Loucy (cell line): Measurements from ENCODE around the gene SLC6A13.

ENCODE experiments used
- H2AFZ ChIP-seq: fragments of 200-600 bp; sonication (generic); 2 replicates; pipeline ENCODE4 v1.6.0; 2016; ENCODE audit warnings: antibody characterized with exemption, mild to moderate bottlenecking, low read length, moderate library complexity
- H3F3A ChIP-seq: fragments of 200-600 bp; 2 replicates; pipeline ENCODE4 v1.6.0; 2016; ENCODE audit warnings: antibody characterized with exemption, low read depth, mild to moderate bottlenecking
- H3K27me3 ChIP-seq: fragments of 200-600 bp; sonication (generic); 2 replicates; pipeline ENCODE4 v1.6.1; 2014; ENCODE audit warnings: low read length, mild to moderate bottlenecking; ENCODE audit not compliant: insufficient read depth, poor library complexity, severe bottlenecking
- H3K36me3 ChIP-seq: fragments of 200-600 bp; sonication (generic); 2 replicates; pipeline ENCODE4 v1.6.1; 2016; ENCODE audit warnings: low read length; ENCODE audit not compliant: insufficient read depth
- H3K4me1 ChIP-seq: fragments of 200-600 bp; sonication (generic); 2 replicates; pipeline ENCODE4 v1.5.1; 2014; ENCODE audit warnings: low read length, mild to moderate bottlenecking; ENCODE audit not compliant: insufficient read depth, poor library complexity, severe bottlenecking
- H3K4me2 ChIP-seq: fragments of 200-600 bp; sonication (generic); 2 replicates; pipeline ENCODE4 v1.6.0; 2014; ENCODE audit warnings: antibody characterized with exemption, low read length, low read depth, mild to moderate bottlenecking; ENCODE audit not compliant: poor library complexity, severe bottlenecking
- H3K4me3 ChIP-seq: fragments of 200-600 bp; sonication (generic); 2 replicates; pipeline ENCODE4 v1.5.1; 2014; ENCODE audit warnings: low read length, mild to moderate bottlenecking, mixed read lengths; ENCODE audit not compliant: poor library complexity, severe bottlenecking
- H3K79me2 ChIP-seq: fragments of 200-600 bp; sonication (generic); 2 replicates; pipeline ENCODE4 v1.6.1; 2014; ENCODE audit warnings: low read length; ENCODE audit not compliant: insufficient read depth
- H3K9ac ChIP-seq: fragments of 200-600 bp; sonication (generic); 2 replicates; pipeline ENCODE4 v1.6.0; 2014; ENCODE audit warnings: mild to moderate bottlenecking, low read depth, low read length, moderate library complexity; ENCODE audit not compliant: poor library complexity, severe bottlenecking
- H3K9me2 ChIP-seq: fragments of 200-600 bp; sonication (generic); replicated peaks from 2 replicates; pipeline ENCODE4 v1.6.1; 2016; ENCODE audit warnings: low read depth, low read length, mixed read lengths
- H3K9me3 ChIP-seq: fragments of 200-600 bp; sonication (generic); 2 replicates; pipeline ENCODE4 v1.6.1; 2014; ENCODE audit warnings: mild to moderate bottlenecking, antibody characterized with exemption, low read length, low read depth; ENCODE audit not compliant: insufficient read depth
- H4K20me1 ChIP-seq: fragments of 200-600 bp; sonication (generic); 2 replicates; pipeline ENCODE4 v1.6.0; 2014; ENCODE audit warnings: antibody characterized with exemption, low read length, mild to moderate bottlenecking; ENCODE audit not compliant: insufficient read depth, poor library complexity, severe bottlenecking
- EZH2phosphoT487 ChIP-seq: fragments of 200-600 bp; IDR thresholded peaks from 2 replicates; pipeline ENCODE4 v1.6.1; 2018; ENCODE audit warnings: antibody characterized with exemption, mild to moderate bottlenecking, moderate library complexity, borderline replicate concordance
- TF ChIP-seq, protein P1 (sequence below): fragments of 200-600 bp; sonication (generic); conservative IDR thresholded peaks from 2 replicates; pipeline ENCODE4 v1.5.1; 2014; ENCODE audit warnings: mild to moderate bottlenecking, antibody characterized with exemption, low read length

SLC6A13 gene

DNA sequence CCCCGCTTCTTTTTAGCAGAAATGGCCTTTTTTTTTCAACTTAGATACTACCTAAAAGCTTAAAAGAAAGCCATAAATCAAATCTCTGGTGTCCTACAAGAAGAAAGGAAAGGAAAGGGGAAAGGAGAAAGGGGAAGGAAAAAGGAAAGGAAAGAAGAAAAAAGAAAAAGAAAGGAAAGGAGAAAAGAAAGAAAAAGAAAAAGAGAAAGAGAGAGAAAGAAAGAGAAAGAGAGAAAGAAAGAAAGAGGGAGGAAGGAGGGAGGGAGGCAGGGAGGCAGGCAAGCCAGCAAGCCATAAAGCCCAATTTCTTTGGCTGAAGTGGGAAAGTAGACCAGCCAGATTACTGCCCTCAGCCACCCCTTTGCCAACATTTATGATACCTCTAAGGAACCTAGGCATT lies 32.5 kb upstream of the SLC6A13 start:
- H3K4me2 ChIP-seq = no peak overlapping the region
- TF ChIP-seq, protein P1, sequence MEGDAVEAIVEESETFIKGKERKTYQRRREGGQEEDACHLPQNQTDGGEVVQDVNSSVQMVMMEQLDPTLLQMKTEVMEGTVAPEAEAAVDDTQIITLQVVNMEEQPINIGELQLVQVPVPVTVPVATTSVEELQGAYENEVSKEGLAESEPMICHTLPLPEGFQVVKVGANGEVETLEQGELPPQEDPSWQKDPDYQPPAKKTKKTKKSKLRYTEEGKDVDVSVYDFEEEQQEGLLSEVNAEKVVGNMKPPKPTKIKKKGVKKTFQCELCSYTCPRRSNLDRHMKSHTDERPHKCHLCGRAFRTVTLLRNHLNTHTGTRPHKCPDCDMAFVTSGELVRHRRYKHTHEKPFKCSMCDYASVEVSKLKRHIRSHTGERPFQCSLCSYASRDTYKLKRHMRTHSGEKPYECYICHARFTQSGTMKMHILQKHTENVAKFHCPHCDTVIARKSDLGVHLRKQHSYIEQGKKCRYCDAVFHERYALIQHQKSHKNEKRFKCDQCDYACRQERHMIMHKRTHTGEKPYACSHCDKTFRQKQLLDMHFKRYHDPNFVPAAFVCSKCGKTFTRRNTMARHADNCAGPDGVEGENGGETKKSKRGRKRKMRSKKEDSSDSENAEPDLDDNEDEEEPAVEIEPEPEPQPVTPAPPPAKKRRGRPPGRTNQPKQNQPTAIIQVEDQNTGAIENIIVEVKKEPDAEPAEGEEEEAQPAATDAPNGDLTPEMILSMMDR = no peak
- H3F3A ChIP-seq = no peaks in the 10 kb centered on the region
- H3K4me3 ChIP-seq = no peak overlapping the region
- H3K36me3 ChIP-seq = peaks cover 89% of the 10 kb centered on the region
- H3K27me3 ChIP-seq = no peaks in the 10 kb centered on the region
- H3K9me2 ChIP-seq = no peaks in the 10 kb centered on the region
- no peaks in the 10 kb centered on the region for H3K9me3 ChIP-seq
- no peaks in the 10 kb centered on the region for H4K20me1 ChIP-seq
- peaks cover 36% of the 10 kb centered on the region for H3K79me2 ChIP-seq
- peaks cover 8% of the 10 kb centered on the region for H3K4me1 ChIP-seq
- no peak overlapping the region for H2AFZ ChIP-seq
- no peak overlapping the region for H3K9ac ChIP-seq

DNA sequence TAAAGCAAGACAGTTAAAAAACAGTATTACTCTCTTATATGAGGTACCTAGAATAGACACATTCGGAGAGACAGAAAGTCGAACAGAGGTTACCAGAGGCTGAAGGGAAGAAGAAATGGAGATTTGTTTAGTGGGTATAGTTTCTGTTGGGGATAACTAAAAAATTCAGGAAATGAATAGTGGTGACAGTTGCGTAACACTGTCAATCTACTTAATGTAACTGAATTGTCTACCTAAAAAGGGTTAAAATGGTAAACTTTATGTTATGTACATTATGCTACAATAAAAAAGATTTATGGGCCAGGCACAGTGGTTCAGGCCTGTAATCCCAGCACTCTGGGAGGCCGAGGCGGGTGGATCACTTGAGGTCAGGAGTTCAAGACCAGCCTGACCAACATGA lies 30.6 kb upstream of the SLC6A13 start:
- Histone ChIP-seq H3K79me2 (peaks cover 21% of the 10 kb centered on the region; the same call in 1 of the 2 replicates), H3K4me1 (peaks cover 6% of the 10 kb centered on the region), H3K9me3 (no peaks in the 10 kb centered on the region), H3K9ac (no peak overlapping the region), H3K36me3 (peaks cover 87% of the 10 kb centered on the region), H4K20me1 (no peaks in the 10 kb centered on the region), H3F3A (no peaks in the 10 kb centered on the region), H3K27me3 (no peaks in the 10 kb centered on the region), H3K4me3 (no peak overlapping the region), H3K9me2 (no peaks in the 10 kb centered on the region), H3K4me2 (no peak overlapping the region), H2AFZ (no peak overlapping the region)
- no peak for TF ChIP-seq EZH2phosphoT487
- TF ChIP-seq, protein P1 = no peak

DNA sequence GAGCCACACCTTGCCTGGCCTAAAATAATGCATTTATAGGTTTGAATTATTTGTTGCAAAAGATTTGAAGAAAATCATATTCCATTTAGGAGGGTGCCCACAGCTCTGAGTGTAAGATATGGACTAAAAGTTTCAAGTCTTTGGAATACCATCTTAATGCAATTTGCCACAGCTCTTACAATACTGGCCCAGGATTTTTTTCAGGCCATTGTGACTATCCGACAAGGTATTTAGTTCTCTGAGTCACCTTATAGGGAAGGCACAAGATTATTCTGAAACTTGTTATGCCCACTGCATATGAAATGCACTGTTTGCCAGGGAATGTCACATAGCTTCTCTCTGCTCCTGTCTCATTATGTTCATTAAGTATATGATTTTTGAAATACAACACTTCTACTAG lies 29.6 kb upstream of the SLC6A13 start:
- Histone ChIP-seq H2AFZ (no peak overlapping the region), H4K20me1 (no peaks in the 10 kb centered on the region), H3K9me3 (no peaks in the 10 kb centered on the region), H3K9me2 (no peaks in the 10 kb centered on the region), H3K9ac (no peak overlapping the region), H3F3A (no peaks in the 10 kb centered on the region), H3K79me2 (peaks cover 13% of the 10 kb centered on the region; the same call in 1 of the 2 replicates), H3K4me2 (no peak overlapping the region), H3K36me3 (peaks cover 88% of the 10 kb centered on the region), H3K4me1 (peaks cover 10% of the 10 kb centered on the region), H3K4me3 (no peak overlapping the region), H3K27me3 (no peaks in the 10 kb centered on the region)
- TF ChIP-seq EZH2phosphoT487 = no peak
- TF ChIP-seq, protein P1 = no peak
